CD14-positive monocyte (primary cell): ENCODE measurements around the gene MED27. TPM values are rescaled to one million over a fixed set of nuclear protein-coding genes. Genes with fewer than 3 reads are reported as not detected.

Experiments used
- DNase-seq, 3 donors: peaks; one replicate each; pipeline ENCODE4 v3.0.0-alpha.2; 2011 to 2022
- H2AFZ ChIP-seq: 2 replicates; pipeline ENCODE4 v1.6.0; 2012; ENCODE audit warnings: mild to moderate bottlenecking, low read depth, low read length, inconsistent platforms; ENCODE audit not compliant: insufficient read depth, poor library complexity, severe bottlenecking
- H3K27ac ChIP-seq, 2 donors: 1 replicate in 1 of 2; 2 replicates in 1 of 2; pipeline ENCODE4 v1.5.1; 2012 to 2013; ENCODE audit warnings: low read length in 2 of 2, control low read depth in 1 of 2, inconsistent platforms in 1 of 2, low read depth in 1 of 2, mild to moderate bottlenecking in 1 of 2
- H3K27me3 ChIP-seq, 2 donors: one replicate each; pipeline versions ENCODE4 v1.6.0 to v1.6.1; 2011 to 2013; ENCODE audit warnings: low read length in 2 of 2; ENCODE audit not compliant: control insufficient read depth in 2 of 2, insufficient read depth in 2 of 2
- H3K36me3 ChIP-seq, 2 donors: replicated peaks in 1 of 2; 1 replicate in 1 of 2; 2 replicates in 1 of 2; pipeline versions ENCODE4 v1.5.1 to v1.6.1; 2012 to 2013; ENCODE audit warnings: low read length in 2 of 2, control low read depth in 1 of 2, inconsistent platforms in 1 of 2, mild to moderate bottlenecking in 1 of 2; ENCODE audit not compliant: insufficient read depth in 2 of 2, control insufficient read depth in 1 of 2
- H3K4me1 ChIP-seq, 2 donors: 1 replicate in 1 of 2; 2 replicates in 1 of 2; pipeline versions ENCODE4 v1.5.1 to v1.6.1; 2012 to 2013; ENCODE audit warnings: low read length in 2 of 2, control low read depth in 1 of 2, inconsistent platforms in 1 of 2, mild to moderate bottlenecking in 1 of 2, moderate library complexity in 1 of 2; ENCODE audit not compliant: insufficient read depth in 2 of 2, control insufficient read depth in 1 of 2
- H3K4me2 ChIP-seq: replicated peaks from 2 replicates; pipeline ENCODE3; 2012; ENCODE audit warnings: low read length, moderate library complexity, mild to moderate bottlenecking; ENCODE audit not compliant: poor library complexity, severe bottlenecking; ENCODE audit errors: extremely low read depth
- H3K4me3 ChIP-seq, 3 experiments: fragments of 200-600 bp in 1 of 3; sonication (generic) in 1 of 3; replicated peaks in 1 of 3; 1 replicate in 2 of 3; 2 replicates in 1 of 3; pipeline ENCODE4 v1.5.1; 2011 to 2013; ENCODE audit warnings: low read length in 3 of 3, mild to moderate bottlenecking in 3 of 3, control low read depth in 2 of 3, low read depth in 2 of 3, inconsistent platforms in 1 of 3, moderate library complexity in 1 of 3
- H3K79me2 ChIP-seq: 2 replicates; pipeline ENCODE4 v1.6.0; 2012; ENCODE audit warnings: mild to moderate bottlenecking, control low read depth, inconsistent platforms, low read length, moderate library complexity; ENCODE audit not compliant: insufficient read depth
- H3K9ac ChIP-seq: 2 replicates; pipeline ENCODE4 v1.6.0; 2017; ENCODE audit warnings: low read length, mild to moderate bottlenecking; ENCODE audit not compliant: insufficient read depth, poor library complexity, severe bottlenecking
- H3K9me3 ChIP-seq, 2 donors: replicated peaks in 1 of 2; 1 replicate in 1 of 2; 2 replicates in 1 of 2; pipeline versions ENCODE4 v1.5.1 to v1.6.1; 2012 to 2013; ENCODE audit warnings: low read length in 2 of 2, control low read depth in 1 of 2; ENCODE audit not compliant: control insufficient read depth in 1 of 2, insufficient read depth in 1 of 2
- H4K20me1 ChIP-seq: 2 replicates; pipeline ENCODE4 v1.6.0; 2012; ENCODE audit warnings: mild to moderate bottlenecking, low read length, control low read depth, moderate library complexity; ENCODE audit not compliant: insufficient read depth
- H3K27ac Mint-ChIP-seq, 7 donors: one replicate each; pipeline ENCODE4 v1.8.0; 2020; ENCODE audit warnings: mild to moderate bottlenecking in 7 of 7, mixed read lengths in 7 of 7, moderate library complexity in 6 of 7, inconsistent platforms in 2 of 7
- H3K27me3 Mint-ChIP-seq, 3 donors: one replicate each; pipeline ENCODE4 v1.8.0; 2021 to 2022; ENCODE audit warnings: low read depth in 3 of 3, mild to moderate bottlenecking in 3 of 3, mixed read lengths in 3 of 3, moderate library complexity in 3 of 3, inconsistent platforms in 1 of 3
- H3K36me3 Mint-ChIP-seq, 2 donors: one replicate each; pipeline ENCODE4 v1.8.0; 2020; ENCODE audit warnings: mixed read lengths in 2 of 2, inconsistent platforms in 1 of 2, mild to moderate bottlenecking in 1 of 2
- H3K4me1 Mint-ChIP-seq: one replicate; pipeline ENCODE4 v1.8.0; 2020; ENCODE audit warnings: mild to moderate bottlenecking, mixed read lengths
- H3K4me3 Mint-ChIP-seq, 2 donors: one replicate each; pipeline ENCODE4 v1.8.0; 2020; ENCODE audit warnings: mild to moderate bottlenecking in 2 of 2, mixed read lengths in 2 of 2, moderate library complexity in 1 of 2
- H3K9me3 Mint-ChIP-seq, 7 donors: one replicate each; pipeline ENCODE4 v1.8.0; 2020 to 2022; ENCODE audit warnings: mixed read lengths in 7 of 7, mild to moderate bottlenecking in 6 of 7, moderate library complexity in 6 of 7, inconsistent platforms in 2 of 7
- CTCF ChIP-seq: fragments of 200-600 bp; IDR thresholded peaks from one replicate; pipeline ENCODE4 v1.8.0; 2022; ENCODE audit warnings: antibody characterized with exemption, mild to moderate bottlenecking
- WGBS: methylation state at CpG from one replicate; pipeline ENCODE4 v1.1.5; 2013; ENCODE audit warnings: missing lambda C conversion rate; ENCODE audit not compliant: insufficient coverage; 5-methylcytosine and 5-hydroxymethylcytosine counted together
- intact Hi-C, 2 donors: fragments of 100-400 bp; cut with micrococcal nuclease; formaldehyde crosslinking; loops; one replicate each; pipeline versions ENCODE4 v1.15.0 to v1.15.1; 2023
- polyA plus RNA-seq, 3 donors: library from polyadenylated mRNA; depleted of rRNA in 1 of 3; unstranded in 2 of 3; stranded (reverse) in 1 of 3; fragments of 300-500 nt in 2 of 3; fragments of >200 nt in 1 of 3; fragmentation: Illumina TruSeq in 2 of 3; gene quantifications; 1 replicate in 2 of 3; 2 replicates in 1 of 3; pipeline ENCODE4 v1.2.3, GENCODE V29; 2012 to 2021

MED27 gene
- polyA plus RNA-seq, 3 donors: 14.0 to 26.9 (median 25.8) TPM

DNA sequence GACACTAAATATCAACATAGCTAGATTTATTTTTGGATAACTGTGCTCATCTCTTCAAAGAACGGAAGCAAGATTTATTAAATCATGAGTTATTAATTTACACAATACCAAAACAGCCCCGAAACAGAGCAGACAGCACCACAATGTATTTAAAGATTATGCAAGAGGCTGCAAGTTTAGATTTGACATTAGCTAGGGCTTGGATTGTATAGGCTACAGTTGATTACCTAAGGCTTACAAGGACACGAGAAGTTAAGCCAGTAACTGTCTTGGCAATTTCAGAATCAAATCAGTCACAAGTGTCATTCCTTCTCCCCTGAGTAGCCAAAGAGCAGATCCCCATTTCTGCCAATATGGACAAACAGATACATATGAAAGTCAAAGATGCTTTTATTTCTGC, 152.6 kb downstream of the MED27 start:
- Histone ChIP-seq H3K4me2 (no peak overlapping the region), H3K4me1 (no peaks in the 10 kb centered on the region), H3K27me3 (no peaks in the 10 kb centered on the region), H3K27ac (no peak overlapping the region), H2AFZ (no peak overlapping the region), H3K9me3 (no peaks in the 10 kb centered on the region), H3K36me3 (no peaks in the 10 kb centered on the region), H3K9ac (no peak overlapping the region), H4K20me1 (no peaks in the 10 kb centered on the region), H3K79me2 (no peaks in the 10 kb centered on the region), H3K4me3 (no peak overlapping the region)
- Mint-ChIP-seq H3K4me1 (peaks cover 3% of the 10 kb centered on the region), H3K27me3 (peaks cover 0 to 1% (median 0%) of the 10 kb centered on the region in 3 donors), H3K4me3 (no peak overlapping the region), H3K27ac (no peak overlapping the region), H3K9me3 (no peaks in the 10 kb centered on the region), H3K36me3 (peaks cover 8 to 12% of the 10 kb centered on the region in 2 donors)
- no peak for DNase-seq
- no peak for TF ChIP-seq CTCF
- no CpG with 5 or more reads among the region's 3 CpGs for WGBS
- intact Hi-C loops: no loop called here

- 100% methylated on average over 2 of the region's 6 CpGs for WGBS
These were observed 153.2 kb downstream of the MED27 start for GRCh38 chr9:131926360-131926922.

More at GRCh38 chr9:131926360-131926922, 153.2 kb downstream of the MED27 start:
- Histone ChIP-seq H3K9me3 (no peaks in the 10 kb centered on the region), H3K36me3 (no peaks in the 10 kb centered on the region), H3K79me2 (no peaks in the 10 kb centered on the region), H3K4me1 (no peaks in the 10 kb centered on the region), H4K20me1 (no peaks in the 10 kb centered on the region), H3K27me3 (no peaks in the 10 kb centered on the region), H3K9ac (no peak overlapping the region), H3K4me2 (no peak overlapping the region), H3K27ac (no peak overlapping the region), H2AFZ (no peak overlapping the region), H3K4me3 (no peak overlapping the region)
- DNase-seq: no peak
- Mint-ChIP-seq H3K27ac (no peak overlapping the region), H3K36me3 (peaks cover 8 to 12% of the 10 kb centered on the region in 2 donors), H3K27me3 (peaks cover 0 to 1% (median 0%) of the 10 kb centered on the region in 3 donors), H3K4me1 (peaks cover 3% of the 10 kb centered on the region), H3K9me3 (no peaks in the 10 kb centered on the region), H3K4me3 (no peak overlapping the region)
- TF ChIP-seq CTCF: no peak
- intact Hi-C loops: no loop called here
